HG03342 (cell line): ENCODE measurements around the gene SKIC3.

ENCODE experiments used
- ATAC-seq: cut with Tn5 transposase; IDR thresholded peaks from one replicate; pipeline ENCODE4 v1.9.1; 2021; ENCODE audit warnings: mild to moderate bottlenecking, moderate library complexity; ENCODE audit not compliant: unreplicated experiment

Gene SKIC3

DNA sequence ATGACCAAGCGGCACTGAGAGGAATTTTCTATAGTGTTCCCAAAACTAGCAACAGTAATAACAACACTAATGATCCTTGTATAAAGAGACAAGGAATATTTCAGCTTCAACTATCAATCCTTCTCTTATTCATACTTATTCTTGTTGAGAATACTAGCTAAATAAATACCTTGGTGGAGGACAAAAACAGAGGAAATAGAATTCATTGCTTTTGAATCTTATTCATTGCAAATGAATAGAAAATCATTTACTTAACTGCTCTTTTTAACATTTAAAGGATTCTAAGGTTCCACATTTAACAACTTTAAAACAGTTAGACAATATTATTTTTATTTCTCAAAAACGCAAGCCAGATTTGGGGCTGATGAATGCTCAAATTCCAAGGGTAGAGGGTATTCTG, 22.4 kb downstream of the SKIC3 start:
- ATAC-seq = no peak

DNA sequence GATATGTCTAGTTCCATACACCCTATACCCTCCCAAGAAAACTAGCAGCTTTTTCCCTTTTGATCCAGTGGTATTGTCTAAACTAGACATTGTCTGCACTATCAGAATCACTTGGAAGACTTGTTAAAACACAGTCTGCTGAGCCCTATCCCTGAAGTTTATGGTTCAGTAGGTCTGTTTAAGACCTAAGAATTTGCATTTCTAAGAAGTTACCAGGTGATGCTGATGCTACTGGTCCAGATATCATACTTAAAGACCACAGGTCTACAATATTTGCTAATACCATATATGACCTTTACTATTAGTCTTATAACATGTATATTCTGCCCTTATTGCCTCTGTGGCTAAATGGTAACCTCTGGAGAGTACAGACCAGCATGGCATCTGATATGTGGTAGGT, 23.3 kb downstream of the SKIC3 start:
- no peak for ATAC-seq

DNA sequence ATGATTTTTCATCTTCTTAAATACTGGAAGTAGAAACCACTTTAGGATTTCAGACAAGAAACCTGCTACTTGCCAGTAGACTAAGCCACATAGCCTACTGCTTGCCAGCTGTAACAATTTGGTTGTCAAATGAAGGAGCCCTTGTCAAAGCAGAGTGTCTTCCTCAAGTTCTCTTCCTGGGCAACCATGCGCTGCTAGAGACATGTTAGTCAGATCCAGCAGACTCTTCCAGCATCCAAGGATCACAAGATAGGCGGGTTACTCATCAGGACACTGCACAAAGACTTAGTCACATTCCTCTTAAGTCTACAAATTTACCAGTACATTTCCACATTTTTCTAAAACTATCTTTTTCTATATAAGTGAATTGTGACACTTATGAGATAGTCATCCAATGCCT, 24.4 kb downstream of the SKIC3 start:
- no peak for ATAC-seq

DNA sequence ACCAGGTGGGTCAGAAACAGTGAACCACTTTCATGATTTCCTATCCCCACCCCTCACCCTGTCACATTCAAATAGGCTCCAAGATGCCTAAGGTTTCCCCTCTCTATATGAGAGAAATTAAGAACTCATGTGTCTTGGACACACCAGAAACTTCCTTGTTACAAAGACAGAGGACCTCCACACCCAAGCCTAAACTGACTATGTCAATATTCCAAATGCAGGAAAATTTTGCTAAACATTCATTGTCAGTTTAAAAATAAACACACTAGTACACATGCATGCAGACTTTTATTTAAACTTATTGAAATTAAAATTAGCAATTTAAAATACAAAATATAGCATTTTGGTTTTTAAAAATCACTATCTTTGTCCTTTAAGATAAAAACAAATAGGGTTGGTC, 26.2 kb downstream of the SKIC3 start:
- no peak for ATAC-seq

DNA sequence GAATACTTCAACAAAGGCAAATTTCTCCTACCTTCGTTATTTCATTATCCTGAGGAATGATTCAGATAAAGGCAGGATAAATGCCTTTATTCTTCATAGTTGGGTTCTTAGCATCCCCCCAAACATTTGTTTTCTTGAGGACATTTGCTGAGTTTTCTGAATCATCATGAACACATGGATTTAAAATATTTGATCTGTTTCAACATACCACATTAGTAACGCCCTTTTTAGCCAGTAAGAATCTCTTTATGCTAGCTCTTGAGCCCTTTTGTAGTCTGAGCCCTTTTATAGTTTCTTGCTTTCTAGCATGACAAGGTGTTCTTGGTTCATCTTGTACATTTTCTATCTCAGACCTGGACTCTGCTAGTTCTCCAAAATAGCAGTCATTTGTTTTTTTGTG, 27.9 kb downstream of the SKIC3 start:
- no peak for ATAC-seq

DNA sequence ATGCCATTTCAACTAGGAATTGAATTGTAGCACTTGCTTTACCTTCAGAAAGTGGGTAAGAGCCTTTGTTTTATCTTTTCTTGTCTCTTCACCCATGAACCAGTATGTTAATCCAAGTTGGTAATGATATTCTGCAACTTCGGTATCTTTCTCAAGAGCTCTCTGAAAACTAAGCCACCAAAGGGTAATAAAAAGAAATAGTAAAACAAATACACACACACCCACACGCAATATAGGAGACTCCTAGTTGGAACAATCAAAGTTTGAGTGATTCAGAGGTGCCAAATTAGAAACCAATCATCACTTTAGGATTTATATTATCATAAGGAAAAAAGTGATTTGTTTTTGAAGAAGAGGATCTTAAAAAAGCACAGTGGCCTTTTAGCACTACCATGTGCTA, 30.4 kb downstream of the SKIC3 start:
- no peak for ATAC-seq

DNA sequence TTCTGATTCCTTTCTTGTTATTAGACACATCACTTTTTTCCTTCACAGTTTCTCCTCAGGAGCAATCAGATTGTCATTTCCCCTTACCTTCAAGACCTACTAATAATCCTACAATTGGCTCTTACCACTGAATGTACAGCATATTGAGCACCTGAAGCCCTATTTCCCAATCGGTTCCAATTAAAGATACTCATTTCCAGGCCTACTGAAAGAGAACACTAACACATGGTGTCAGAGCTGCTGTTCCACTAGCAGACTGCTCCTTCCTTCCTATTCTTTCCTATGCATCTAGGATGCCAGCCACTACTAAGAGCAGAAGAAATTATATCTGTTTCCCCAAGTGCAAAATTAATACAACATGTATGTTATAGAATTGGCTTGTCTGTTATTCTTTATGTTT, 34.6 kb downstream of the SKIC3 start:
- ATAC-seq = no peak

DNA sequence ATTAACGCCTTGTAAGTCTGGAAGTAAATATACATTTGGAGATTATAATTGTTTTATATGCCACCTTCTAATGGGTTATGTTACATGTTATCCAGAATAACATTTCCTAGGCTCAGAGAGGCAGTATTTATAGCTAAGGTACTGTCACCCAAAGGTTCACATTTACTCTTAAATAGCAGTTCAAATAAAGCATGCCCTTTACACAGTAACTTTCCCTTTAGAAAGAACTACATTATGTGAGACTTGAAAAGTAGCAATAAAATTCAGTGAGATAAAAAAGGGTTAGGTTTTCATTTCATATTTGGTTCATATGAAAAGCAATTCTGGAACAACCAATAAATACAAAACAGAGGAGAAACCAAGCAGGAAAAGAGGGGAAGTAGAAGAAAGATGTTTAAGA, 35.1 kb downstream of the SKIC3 start:
- no peak for ATAC-seq

DNA sequence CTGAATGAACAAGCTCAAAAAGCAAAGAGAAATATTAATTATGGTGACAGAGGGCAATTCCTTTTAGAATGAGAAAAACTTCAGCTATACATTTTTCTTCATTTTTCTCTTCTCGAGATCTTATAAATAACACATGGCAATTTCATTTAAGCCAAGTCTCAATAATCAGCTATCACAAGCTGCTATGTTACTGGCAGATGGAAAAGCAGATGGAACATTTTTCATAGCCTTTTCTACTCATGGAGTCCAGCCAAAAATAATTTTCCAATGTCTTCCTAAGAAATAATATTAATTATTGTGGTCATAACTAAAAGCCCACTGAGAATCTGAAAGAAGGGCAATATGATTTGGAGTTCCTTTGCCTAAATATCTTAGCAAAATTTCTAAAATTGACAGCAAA, 35.6 kb downstream of the SKIC3 start:
- no peak for ATAC-seq

DNA sequence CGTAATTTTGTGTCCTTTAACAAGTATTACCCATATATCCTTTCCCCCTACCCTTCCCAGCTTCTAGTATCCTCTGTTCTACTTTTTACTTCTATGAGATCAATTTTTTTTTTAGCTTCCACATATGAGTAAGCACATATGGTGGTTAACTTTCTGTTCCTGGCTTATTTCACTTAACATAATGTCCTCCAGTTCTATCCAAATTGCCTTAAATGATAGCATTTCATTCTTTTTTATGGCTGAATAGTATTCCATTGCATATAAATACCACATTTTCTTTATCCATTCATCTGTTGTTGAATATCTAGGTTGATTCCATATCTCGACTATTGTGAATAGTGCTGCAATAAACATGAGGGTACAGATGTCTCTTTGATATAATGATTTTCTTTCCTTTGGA, 36.4 kb downstream of the SKIC3 start:
- no peak for ATAC-seq

DNA sequence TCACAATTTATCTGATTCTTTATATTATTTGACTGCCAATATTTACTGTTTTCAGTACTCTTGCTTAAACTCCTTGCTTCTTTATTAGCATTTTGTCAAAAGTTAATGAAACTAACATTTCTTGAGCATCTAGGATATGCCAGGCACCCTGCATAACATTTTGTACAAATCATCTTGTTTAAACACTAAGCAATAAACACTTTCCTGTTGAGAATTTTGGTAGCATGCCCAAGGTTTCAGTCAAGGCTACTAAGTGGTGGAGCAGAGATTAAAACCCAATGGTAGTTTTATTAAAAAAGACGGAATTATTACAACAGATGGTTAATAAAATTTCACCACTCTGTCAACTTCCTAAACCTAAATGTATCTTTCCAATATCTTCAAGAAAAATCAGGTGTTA, 43.2 kb downstream of the SKIC3 start:
- no peak for ATAC-seq

DNA sequence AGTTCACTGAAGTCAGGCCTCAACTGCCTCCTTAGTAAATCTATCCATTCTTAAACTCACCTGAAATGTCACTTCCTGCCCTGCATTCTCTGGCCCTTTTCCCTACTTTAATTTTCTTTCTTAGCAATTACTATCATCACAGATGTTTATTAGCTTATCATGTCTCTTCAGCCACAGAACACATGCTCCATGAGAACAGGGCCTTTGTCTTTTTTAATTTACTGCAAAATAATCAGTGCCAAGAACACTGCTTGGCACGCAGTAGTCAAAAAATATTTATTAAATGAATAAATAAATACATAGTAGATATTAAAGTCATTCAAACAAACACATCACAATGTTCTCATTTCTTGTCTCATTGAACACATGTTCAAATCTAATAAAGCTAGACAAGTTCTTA, 46.2 kb downstream of the SKIC3 start:
- ATAC-seq = no peak
